22Rv1 (cell line): ENCODE results near the gene SLC35F3.

Experiments
- ZFX ChIP-seq: fragments of 450-650 bp; IDR thresholded peaks from 2 replicates; pipeline ENCODE4 v1.6.1; 2017; ENCODE audit warnings: antibody characterized with exemption, borderline replicate concordance
- TF ChIP-seq, protein P1 (sequence below): fragments of 450-650 bp; IDR thresholded peaks from 2 replicates; pipeline ENCODE4 v1.5.1; 2017; ENCODE audit warnings: mild to moderate bottlenecking

DNA sequence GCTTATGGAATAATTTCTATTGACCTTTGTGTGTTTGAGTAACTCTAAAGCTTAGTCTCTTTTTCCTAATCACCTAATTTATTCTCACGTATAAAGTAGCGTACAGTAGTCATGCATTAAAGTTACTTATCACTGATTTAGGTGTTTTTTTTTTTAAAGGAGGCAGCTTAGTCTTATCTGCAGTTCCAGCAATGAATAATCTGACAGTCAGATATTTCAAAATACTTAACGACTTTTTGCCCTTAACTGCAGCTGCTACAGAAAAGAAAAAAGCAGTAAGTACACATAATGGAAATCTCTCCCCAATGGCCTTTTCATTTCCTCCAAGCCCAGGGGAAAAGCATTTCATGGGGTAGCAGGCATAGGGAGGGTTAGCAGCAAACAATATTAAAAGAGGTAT is 54.6 kb downstream of the SLC35F3 start:
- TF ChIP-seq, protein P1, sequence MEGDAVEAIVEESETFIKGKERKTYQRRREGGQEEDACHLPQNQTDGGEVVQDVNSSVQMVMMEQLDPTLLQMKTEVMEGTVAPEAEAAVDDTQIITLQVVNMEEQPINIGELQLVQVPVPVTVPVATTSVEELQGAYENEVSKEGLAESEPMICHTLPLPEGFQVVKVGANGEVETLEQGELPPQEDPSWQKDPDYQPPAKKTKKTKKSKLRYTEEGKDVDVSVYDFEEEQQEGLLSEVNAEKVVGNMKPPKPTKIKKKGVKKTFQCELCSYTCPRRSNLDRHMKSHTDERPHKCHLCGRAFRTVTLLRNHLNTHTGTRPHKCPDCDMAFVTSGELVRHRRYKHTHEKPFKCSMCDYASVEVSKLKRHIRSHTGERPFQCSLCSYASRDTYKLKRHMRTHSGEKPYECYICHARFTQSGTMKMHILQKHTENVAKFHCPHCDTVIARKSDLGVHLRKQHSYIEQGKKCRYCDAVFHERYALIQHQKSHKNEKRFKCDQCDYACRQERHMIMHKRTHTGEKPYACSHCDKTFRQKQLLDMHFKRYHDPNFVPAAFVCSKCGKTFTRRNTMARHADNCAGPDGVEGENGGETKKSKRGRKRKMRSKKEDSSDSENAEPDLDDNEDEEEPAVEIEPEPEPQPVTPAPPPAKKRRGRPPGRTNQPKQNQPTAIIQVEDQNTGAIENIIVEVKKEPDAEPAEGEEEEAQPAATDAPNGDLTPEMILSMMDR = no peak
- TF ChIP-seq ZFX = no peak
